Breast epithelium (tissue), 3 donors: ENCODE results near the gene TSPAN7.

Experiments used
- CTCF ChIP-seq, 3 donors: fragments of 450-650 bp; IDR thresholded peaks; one replicate each; pipeline ENCODE4 v1.5.1; 2016 to 2017; ENCODE audit warnings: antibody characterized with exemption in 3 of 3, mild to moderate bottlenecking in 3 of 3, moderate library complexity in 3 of 3
- POLR2A ChIP-seq: fragments of 450-650 bp; IDR thresholded peaks from one replicate; pipeline ENCODE4 v1.6.1; 2016; ENCODE audit warnings: antibody characterized with exemption, mild to moderate bottlenecking, moderate library complexity
- POLR2AphosphoS5 ChIP-seq, 3 donors: sonication (generic); formaldehyde crosslinking; IDR thresholded peaks; one replicate each; pipeline ENCODE4 v1.6.1; 2017; ENCODE audit warnings: antibody characterized with exemption in 3 of 3

- no peak for TF ChIP-seq CTCF (IDR thresholded peaks at IDR 0.05)
- TF ChIP-seq POLR2AphosphoS5 (IDR thresholded peaks at IDR 0.05) = no peak
- no peak for TF ChIP-seq POLR2A
Observed at GRCh38 chrX:38578167-38578566, 16.8 kb downstream of the TSPAN7 start.
